OCI-M1 (cell line): ENCODE measurements around the gene ZNF462.
A peak's percentile ranks its signal among the peaks of the same experiment; 100 is the strongest.

Experiments used
- DNase-seq: peaks from one replicate; lab custom pipeline; 2025; lab: John Stamatoyannopoulos, UW

Gene ZNF462

DNA sequence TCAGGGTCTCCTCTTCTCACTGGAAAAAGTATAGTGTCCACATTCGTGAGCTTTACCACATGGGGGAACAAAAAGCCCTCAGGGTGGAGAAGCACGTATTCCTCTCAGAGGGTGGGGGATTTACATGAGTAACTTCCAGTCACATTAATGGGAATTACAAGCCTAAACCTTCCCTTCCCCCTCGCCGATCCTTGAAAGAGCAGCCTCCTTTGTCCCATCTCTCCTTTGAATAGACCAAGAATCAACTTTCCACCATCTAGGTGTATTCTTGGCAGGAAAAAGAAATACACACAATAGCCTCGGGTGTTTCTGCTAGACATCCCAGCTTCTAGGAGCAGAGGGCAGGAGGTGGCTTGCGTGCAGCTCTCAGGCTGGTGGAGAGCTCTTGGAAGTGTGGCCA, 144.4 kb downstream of the ZNF462 start:
- no peak for DNase-seq

DNA sequence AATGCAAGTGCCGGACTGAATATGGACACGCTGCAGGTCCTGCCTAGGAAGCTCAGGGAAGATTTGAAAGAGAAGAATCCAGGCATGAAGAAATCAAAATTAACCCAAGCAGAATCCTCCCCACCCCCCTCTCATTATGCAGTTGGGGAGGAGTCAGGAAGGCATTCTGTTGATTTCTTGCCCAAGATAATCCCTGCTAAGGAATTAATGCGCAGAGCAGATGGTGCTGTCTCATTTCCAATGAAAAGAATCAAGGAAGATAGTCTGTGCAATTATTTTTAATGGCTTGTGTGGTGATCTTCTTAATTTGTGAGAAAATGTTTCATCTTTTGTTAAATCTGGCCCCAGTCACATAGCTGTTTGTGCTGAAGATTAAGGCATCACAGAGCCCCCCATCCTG, 145.0 kb downstream of the ZNF462 start:
- no peak for DNase-seq

DNA sequence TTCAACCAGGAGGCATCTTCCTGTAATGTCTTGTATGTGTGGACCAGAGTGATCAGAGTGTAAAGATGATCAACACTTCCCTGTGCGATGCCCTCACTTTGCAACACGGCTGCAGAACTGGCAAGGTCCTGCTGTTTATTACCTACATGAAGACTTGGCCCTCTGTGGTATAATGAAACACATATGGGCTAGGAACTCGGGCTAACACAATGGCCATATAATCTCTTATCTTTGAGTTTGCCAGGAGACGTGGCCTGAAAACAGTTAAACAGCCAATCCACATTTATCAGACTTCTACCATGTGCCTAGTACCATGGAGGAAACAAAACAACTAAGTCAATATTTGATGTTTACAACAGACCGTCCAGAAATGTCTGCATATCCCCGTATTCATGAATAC, 145.5 kb downstream of the ZNF462 start:
- no peak for DNase-seq

DNA sequence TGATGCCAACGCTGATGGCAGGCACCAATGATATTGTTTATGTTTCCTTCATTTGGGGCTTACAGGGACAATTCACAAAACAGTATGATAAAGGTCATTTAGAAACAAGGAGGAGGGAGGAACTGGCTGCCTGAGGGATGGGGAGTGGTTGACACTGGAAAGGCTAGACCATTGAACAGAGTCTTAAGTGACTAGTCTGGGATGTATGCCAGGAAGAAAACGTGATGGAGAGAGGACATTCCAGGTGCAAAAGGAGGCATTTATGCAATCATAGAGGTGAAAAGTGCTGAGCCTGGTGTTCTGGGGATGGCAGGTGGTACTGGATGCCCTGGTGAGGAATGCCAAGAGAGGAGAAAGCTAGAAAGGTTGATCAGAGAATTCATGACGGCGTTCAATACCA, 153.4 kb downstream of the ZNF462 start:
- DNase-seq, result no peak

DNA sequence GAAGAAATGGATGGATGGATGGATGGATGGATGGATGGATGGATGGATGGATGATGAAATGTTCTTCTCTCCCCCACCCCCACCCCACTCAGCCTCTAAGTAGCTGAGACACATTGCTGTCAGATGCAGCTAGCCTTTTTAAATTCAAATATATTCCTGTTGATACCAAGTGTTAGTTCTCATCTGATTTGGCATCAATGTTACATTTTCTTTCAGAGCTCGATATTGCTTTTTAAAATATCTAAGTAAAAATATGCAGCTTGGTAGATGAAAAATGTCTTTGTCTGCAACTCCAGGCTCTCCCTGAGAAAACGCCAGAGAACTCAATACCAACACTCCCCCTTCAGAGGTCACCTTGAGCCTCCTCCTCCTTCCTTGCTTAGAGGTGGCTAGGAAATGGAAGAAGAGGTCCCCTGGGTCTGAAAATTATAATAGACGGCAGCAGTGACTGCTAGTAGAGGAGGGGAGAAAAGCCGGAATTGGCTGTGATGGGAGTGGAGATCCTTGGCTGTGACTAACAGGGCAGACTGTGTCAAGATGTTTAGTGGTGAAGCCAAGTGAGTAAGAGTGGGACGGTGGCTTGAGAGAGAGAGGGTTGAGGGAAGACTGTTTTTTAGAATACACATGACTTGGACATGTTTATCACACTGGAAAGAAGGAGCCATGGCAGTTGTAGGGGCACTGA, 156.0 kb downstream of the ZNF462 start:
- DNase-seq, result no peak

DNA sequence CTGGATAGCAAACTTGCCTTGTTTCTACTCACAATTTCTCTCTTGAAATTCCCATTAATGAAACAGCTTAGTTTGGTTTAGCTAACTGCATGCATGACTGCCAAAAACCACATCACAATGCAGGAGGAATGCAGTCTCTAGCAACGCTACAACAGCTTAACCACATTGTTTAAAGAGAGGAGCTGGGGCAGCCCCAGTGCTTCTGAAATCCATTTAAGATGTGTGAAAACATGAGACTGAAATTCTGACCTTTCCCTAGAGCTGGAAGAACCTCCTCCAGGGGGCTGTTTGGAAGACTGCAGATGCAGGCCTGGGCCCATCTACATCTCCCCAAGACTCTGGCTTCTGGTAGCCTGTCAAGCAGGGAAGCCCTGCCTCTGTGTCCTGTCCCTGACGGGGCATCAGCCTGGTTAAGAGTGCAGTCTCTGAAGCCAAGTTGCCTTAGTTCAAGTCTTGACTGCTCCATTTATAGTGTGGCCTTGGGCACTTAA, 157.1 kb downstream of the ZNF462 start:
- DNase-seq, result no peak

DNA sequence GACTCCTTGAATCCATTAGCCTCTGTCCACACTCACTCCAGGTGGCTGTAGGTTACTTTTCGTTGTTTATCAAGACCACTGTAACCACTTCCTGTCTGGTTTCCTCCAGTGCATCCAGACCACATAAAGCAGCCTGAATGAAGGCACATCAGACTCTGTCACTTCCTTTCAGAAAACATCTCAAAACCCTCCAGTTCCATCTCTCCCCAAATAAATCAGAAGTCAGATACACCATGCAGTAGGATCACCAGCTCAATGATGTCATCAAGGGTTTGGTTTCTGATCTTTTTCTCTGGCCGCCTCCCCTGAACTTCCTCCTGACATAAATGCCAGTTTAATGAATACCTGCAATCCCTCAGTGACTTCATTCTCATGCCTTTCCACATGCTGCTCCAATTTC, 161.2 kb downstream of the ZNF462 start:
- peak; percentile 24 for DNase-seq

DNA sequence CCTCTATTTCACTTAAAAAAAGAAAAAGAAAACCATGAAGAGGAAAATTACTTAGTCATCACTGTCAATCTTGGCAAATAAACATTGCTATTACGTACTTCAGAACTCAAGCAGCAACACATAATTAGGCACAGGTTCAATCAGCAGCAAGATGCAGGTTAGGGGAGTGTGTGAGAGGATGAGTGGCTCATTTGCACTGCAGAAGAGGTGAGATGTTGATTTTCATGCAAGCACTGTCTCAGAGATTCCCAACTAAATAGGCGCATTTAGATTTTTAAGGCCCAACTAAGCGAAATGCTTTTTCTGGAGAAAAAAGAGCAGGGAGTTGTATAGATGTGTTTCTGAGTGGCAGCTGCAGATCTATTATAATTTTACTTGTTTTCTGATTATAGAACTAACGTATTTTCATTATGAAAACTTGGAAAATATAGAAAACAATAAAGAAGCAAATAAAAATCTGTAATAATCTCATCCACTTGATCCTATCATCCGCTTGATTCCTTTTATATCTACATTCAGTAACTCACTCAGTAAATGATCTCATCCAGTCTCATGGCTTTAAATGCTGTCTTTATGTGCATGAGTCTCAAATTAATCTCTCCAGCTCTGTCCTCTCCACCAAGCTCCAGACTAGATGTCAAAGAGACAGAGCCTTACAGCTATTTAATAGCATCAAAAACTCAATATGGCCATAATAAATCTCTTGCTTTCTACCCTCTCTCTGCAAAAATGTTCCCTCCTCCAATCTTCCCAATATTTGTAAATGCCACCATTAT, 162.5 kb downstream of the ZNF462 start:
- DNase-seq, result no peak

DNA sequence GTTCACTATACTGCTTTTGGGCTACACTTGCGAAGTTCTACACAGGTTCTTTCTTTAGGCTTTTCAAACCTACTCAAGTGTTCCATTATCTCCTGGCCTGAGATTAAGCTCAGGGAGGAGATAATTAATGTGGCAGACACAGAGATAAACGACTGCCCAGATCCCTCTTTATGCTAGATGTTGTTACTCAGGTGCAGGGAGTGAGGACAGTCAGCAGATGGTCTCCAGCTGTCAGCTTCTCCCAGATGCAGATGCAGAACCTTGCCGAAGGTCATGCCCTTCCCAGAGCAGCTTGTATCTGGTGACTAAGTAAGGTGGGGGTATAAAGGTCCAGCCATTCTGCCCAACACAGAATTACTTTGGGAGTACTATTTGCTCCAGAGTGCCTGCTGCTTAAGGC, 166.2 kb downstream of the ZNF462 start:
- DNase-seq, result no peak

DNA sequence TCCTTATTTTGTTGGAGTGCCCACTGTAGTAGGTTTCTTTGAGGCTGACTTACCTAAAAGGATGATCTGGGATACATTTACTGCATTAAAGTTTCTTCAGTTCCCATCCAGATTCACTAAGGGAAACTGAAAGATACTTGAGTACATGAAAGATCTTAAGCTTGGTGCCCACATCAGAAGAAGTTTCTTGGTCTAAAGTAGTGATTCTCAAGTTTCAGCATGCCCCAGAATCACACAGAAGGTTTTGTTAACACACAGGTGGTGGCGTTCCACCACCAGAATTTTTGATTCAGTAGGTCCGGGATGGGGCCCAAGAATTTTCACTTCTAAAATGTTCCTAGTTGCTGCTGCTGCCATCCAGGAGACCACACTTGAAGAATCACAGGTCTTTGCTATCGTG, 171.0 kb downstream of the ZNF462 start:
- DNase-seq, result no peak

DNA sequence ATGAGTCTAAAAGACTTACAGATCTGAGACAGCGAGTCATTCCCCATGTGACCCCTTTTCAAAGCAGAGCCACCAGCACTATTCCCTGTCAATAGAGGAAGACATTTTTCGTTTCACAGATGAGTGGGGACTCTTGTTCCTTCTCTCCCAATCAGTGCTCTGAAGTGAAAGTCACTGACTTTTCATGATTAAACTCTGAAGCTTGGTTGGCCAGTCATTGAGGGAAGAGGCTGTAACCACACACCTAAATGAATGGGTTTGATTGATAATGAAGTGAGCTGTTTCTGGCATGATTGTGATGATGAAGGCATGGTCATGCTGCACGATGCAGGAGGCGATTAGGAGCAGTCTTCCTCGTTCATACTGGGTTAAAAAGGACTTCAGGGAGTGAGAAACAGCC, 171.9 kb downstream of the ZNF462 start:
- DNase-seq, result no peak

DNA sequence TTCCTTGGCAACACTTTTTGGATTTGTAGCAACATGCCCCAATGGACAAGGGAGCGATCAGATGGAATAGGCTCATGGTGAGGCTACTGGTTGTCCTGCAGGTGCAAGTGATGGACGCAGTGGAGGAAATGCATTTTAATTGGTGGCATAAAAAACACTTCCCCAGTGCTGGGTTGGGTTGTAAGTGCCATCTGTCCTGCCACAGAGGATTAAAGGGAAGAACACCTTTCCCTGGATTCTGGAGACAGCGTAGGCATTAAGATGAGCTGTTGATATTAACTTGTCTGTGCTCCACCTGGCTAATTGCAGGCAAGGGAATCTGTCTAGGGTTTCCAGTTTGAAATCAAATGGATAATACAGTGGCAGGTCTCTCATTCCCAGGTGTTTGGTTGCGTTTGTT, 173.4 kb downstream of the ZNF462 start:
- no peak for DNase-seq

DNA sequence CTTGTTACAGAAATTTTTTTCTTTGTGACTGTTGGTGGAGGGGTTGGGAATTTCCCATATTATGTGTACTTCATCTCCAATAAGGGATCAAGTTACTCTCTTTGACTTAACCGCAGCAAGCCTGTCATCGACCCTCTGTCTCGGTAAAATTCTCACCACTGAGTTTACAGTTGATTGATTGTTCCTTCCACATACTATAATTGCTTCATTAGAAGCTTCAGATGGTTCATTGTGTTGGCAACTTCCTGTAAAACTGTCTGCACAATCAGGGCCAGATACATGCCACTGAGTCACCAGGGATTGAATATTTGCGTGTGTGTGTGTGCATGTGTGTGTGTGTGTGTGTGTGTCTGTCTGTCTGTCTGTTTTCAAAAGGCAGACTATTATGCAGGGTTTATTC, 176.6 kb downstream of the ZNF462 start:
- DNase-seq, result no peak

DNA sequence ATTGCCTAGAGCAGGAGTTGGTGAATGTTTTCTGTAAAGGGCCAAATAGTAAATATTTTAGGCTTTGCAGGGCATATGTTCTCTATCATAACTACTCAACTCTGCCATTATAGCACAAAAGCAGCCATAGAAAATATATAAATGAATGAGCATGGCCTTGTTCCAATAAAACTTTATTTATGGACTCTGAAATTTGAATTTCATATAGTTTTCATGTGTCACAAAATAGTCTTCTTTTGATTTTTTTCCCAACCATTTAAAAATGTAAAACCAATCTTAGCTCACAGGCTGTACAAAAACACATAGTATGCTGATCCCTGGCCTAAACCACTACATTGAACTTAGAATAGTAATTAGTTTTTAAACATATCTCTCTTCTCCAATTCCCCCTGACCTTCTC, 179.6 kb downstream of the ZNF462 start:
- DNase-seq, result no peak

DNA sequence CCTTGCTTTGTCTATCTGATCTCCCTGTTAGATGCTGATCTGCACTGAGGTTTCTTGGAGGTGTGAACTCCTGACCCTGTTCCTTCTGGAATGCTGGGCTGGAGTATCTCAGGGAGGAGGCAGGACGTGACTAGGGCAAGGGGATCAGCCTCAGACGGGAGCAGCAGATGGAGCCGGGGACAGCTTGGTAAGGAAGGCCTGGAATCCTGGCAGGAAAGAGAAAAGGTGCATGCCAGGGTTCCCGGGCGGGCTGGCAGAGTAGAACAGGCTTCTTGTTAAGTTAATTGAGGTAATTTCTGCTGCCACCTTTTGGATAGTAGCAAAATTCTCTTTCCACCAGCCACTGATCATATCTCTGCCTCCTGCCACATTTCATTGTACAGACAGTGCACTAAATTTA, 180.9 kb downstream of the ZNF462 start:
- DNase-seq, result peak; percentile 39

DNA sequence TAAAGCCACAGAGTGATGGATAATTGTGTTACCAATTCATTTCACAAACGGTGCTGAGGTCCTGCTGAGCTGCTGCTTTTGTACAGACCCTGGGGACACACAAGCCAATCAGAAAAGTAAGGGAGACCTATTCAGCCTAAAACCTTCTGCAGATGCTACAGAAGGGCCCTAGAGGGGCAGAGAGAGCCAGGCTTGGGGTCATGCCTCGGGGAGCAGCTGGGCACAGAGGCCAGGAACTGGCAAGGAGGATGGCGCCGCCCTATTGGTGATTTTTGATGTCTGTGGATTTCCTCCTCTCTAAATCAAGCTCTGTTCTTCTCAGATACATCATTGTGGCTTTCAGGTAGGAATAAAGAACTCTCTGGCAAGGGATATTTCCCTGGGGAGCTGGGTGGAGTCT, 181.9 kb downstream of the ZNF462 start:
- peak; percentile 11 for DNase-seq

DNA sequence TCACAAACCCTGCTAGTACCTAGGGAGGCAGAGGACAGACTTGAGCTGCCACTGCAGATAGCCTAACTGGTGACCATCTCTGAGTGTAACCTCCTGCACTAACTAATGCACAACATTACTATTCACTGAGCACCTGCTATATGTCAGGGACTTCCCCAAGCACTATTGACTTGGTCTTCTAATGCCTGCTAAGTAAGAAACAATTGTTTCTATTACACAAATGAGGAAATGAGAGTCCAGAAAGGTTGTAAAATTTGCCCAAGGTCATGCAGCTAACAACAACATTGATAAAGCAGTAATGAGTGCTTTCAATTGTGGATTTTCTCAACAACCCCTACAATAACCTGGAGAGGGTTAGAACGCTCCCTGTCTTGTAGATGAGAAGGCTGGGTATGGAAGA, 183.7 kb downstream of the ZNF462 start:
- DNase-seq, result no peak

DNA sequence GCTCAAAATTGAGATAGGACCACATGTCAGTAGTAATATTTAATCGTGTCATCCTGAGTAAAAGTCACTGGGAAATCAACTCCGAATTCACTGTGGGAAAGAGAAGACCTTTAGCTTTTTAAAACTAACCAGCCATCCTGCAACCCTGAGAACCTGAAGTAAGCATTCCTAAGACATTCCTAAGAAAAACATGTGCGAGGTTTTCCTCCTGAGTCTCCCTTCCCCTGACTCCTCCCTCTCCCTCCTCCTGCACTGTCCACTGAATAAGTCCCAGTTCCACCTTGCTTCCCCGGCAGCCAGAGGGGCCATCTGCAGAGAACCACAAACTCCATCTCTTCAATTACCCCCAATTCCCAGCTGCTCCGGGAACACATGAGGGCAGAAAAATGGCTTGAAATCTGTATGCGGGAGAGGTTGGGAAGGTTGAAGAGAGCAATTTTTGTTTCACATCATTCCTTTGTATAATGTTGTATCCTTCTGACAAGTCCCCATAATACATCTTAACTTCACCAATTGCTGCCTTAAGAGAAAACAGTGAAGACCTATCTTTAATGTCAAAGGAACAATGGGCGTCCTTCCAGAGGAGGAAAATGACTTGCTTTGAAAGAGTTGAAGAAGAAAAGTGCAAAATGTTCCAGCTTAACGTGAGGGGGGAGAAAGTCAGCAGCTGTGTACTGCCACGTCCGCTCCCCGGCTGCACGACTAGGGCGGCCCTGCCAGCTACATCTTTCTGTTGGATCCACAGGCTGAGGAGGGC, 186.3 kb downstream of the ZNF462 start:
- no peak for DNase-seq

DNA sequence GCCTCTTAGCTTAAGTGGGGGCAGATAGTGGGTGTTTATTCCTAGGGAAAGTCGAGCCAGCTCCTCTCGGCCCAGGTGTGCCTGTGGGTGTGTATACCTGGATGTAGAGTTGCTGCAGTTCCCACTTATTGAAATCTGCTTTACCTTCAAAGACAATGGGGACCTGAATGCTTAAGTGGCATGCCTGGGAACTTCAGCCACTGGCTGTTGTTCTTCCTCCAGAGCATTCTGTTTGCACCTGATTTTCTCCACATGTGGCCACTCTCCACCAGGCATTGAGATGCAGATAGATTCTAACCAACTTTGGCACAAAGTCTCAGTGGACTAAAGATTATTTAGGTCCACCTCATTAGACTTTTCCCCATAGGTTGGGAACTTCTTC, 186.8 kb downstream of the ZNF462 start:
- no peak for DNase-seq

DNA sequence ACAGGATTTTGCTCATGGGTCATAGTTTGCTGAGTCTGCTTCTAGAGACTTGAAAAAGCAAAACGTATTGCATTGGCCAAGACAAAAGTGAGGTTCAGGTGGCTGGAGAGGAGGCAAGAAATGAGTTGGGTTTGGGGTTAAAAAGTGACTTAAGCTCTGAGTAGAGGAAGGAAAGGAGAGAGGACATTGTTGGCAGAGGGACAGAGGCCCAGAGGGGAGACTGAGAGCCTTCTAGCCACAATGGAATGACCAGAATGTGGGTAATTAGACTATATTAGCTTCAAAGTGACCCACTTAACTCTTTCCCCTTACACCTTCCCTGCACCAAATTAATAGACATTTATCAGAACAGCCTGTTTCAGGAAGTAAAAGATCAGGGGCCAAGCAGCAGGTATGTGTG, 188.4 kb downstream of the ZNF462 start:
- DNase-seq, result no peak

DNA sequence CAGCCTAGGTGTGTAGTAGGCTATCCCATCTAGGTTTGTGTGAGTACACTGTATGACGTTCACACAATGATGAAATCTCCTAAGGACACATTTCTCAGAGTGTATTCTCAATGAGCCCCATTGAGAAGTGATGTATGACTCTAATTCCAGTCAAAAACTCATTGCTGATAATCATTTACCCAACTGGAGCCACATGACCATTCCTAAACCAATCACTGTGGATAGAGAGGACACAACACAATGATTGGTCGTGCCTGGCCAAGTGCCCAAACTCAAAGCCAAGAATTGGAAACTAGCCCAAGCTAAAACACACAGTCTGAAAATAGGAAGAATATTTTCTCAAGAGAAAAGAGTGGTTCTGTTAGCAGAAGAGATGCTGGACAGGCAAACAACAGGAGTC, 191.2 kb downstream of the ZNF462 start:
- DNase-seq, result no peak

DNA sequence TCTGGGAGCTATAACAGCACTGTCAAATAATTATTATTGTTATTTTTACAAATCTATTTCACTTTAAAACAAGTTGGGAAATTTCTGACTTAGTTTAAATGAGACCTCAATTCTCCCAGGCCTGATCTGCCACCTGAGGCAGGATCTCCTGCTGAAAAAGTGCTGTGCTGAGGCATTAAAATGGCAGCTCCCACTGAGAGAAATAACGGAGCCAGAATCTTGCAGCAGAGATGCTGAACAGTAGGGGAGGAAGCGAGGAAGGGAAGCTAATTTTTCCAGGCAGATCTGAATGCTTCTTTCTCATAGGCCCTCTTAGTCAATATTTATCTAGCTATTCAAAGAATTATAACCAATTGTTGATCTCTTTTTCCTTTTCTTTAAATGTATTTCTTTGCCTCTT, 196.3 kb downstream of the ZNF462 start:
- no peak for DNase-seq

DNA sequence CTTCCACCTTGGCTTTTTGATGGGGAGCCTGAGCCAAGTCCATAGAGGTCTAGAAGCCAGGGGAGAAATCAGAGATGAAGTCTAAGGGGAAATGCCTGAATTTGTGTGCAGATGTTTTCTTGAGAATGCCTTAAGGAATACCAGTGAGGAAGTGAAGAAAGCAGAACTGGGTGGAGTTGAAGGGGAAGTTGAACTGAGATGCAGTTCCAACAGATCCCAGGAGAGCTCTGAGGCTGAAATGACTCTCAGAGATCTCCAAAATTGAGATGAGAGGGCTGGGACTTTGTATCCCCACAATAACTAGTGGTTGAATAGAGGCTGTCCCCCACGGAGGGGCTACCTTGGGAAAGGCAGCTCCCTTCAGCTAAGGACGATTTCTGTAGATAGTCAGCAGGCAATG, 197.1 kb downstream of the ZNF462 start:
- peak; percentile 21 for DNase-seq
